GM12878 (cell line): ENCODE measurements around the gene PRSS1.

Experiments used
- BHLHE40 ChIP-seq, 2 experiments: fragments of 450-650 bp in 1 of 2; IDR thresholded peaks; 2 replicates each; pipeline ENCODE4 v1.6.1; 2011 to 2017; ENCODE audit warnings: low read depth in 2 of 2, borderline replicate concordance in 1 of 2, improper control_type of control experiment in 1 of 2, low read length in 1 of 2, mild to moderate bottlenecking in 1 of 2
- CTCF ChIP-seq, 3 experiments: IDR thresholded peaks in 2 of 3; conservative IDR thresholded peaks in 1 of 3; 2 replicates each; pipeline ENCODE4 v1.5.1; 2011; ENCODE audit warnings: low read depth in 3 of 3, low read length in 3 of 3, mild to moderate bottlenecking in 3 of 3, control low read depth in 2 of 3, moderate library complexity in 2 of 3, inconsistent platforms in 1 of 3, mixed read lengths in 1 of 3; ENCODE audit not compliant: control insufficient read depth in 2 of 3, insufficient read depth in 1 of 3; ENCODE audit errors: extremely low read depth in 1 of 3
- EGR1 ChIP-seq, 2 experiments: IDR thresholded peaks; 1 replicate in 1 of 2; 2 replicates in 1 of 2; pipeline ENCODE4 v1.6.1; 2011 to 2012; ENCODE audit warnings: low read depth in 2 of 2, low read length in 2 of 2, borderline replicate concordance in 1 of 2, mild to moderate bottlenecking in 1 of 2, moderate library complexity in 1 of 2
- EZH2 ChIP-seq: IDR thresholded peaks from 2 replicates; pipeline ENCODE4 v1.6.1; 2012; ENCODE audit warnings: low read depth, mild to moderate bottlenecking, control low read depth, inconsistent platforms, low read length, borderline replicate concordance; ENCODE audit not compliant: control insufficient read depth
- JUND ChIP-seq: IDR thresholded peaks from 2 replicates; pipeline ENCODE4 v1.6.1; 2012; ENCODE audit warnings: low read depth, mild to moderate bottlenecking, low read length, improper control_type of control experiment, moderate library complexity
- NFYB ChIP-seq: IDR thresholded peaks from 2 replicates; pipeline ENCODE4 v1.6.1; 2011; ENCODE audit warnings: low read depth, mild to moderate bottlenecking, low read length, improper control_type of control experiment, moderate library complexity; ENCODE audit not compliant: insufficient read depth
- NRF1 ChIP-seq: conservative IDR thresholded peaks from 2 replicates; pipeline ENCODE4 v1.6.1; 2011; ENCODE audit warnings: mild to moderate bottlenecking, low read depth, low read length, improper control_type of control experiment
- PAX5 ChIP-seq: IDR thresholded peaks from 2 replicates; pipeline ENCODE4 v1.6.1; 2011; ENCODE audit warnings: low read depth, low read length, borderline replicate concordance
- POLR2A ChIP-seq: IDR thresholded peaks from 2 replicates; pipeline ENCODE4 v1.6.1; 2011; ENCODE audit warnings: low read depth, mild to moderate bottlenecking, low read length
- TCF12 ChIP-seq: IDR thresholded peaks from 2 replicates; pipeline ENCODE4 v1.6.1; 2011; ENCODE audit warnings: low read depth, mild to moderate bottlenecking, low read length
- YY1 ChIP-seq: IDR thresholded peaks from 2 replicates; pipeline ENCODE4 v1.6.1; 2011; ENCODE audit warnings: low read depth, mild to moderate bottlenecking, low read length
- TF ChIP-seq, protein P1 (sequence below): IDR thresholded peaks from 2 replicates; pipeline ENCODE4 v1.6.1; 2012; ENCODE audit warnings: low read length, inconsistent platforms

DNA sequence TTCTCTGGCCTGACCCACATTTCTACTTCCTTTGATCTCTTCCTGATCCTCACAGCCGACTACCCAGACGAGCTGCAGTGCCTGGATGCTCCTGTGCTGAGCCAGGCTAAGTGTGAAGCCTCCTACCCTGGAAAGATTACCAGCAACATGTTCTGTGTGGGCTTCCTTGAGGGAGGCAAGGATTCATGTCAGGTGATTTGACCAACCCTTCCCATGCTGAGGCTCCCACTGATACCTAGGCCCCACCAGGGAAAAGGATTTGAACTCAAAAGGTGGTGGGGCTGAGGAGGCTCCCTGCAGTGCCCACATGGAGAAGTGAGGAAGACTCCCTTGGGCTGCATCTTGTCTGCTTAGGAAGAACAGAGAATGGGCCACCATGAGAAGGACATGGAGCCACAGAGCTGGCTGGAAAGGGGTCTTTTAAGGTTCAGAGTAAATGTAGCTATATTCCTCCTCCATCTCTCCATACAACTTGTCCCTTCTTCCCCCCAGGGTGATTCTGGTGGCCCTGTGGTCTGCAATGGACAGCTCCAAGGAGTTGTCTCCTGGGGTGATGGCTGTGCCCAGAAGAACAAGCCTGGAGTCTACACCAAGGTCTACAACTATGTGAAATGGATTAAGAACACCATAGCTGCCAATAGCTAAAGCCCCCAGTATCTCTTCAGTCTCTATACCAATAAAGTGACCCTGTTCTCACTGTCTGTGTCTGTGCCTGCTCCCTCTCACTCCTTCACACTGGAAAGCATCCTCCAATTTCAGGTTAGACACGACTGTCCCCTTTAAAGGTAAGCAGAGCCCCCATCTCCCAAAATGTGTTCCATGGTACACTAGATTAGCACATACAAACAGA is 3.3 kb downstream of the PRSS1 start:
- TF ChIP-seq NRF1 = no peak
- TF ChIP-seq, protein P1, sequence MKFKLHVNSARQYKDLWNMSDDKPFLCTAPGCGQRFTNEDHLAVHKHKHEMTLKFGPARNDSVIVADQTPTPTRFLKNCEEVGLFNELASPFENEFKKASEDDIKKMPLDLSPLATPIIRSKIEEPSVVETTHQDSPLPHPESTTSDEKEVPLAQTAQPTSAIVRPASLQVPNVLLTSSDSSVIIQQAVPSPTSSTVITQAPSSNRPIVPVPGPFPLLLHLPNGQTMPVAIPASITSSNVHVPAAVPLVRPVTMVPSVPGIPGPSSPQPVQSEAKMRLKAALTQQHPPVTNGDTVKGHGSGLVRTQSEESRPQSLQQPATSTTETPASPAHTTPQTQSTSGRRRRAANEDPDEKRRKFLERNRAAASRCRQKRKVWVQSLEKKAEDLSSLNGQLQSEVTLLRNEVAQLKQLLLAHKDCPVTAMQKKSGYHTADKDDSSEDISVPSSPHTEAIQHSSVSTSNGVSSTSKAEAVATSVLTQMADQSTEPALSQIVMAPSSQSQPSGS = no peak
- TF ChIP-seq POLR2A = no peak
- TF ChIP-seq EGR1 (IDR thresholded peaks at IDR 0.05; ENCODE audit: borderline replicate concordance in 1 of 2, low read depth in 2 of 2, low read length in 2 of 2) = no peak
- no peak for TF ChIP-seq PAX5
- TF ChIP-seq TCF12 = no peak
- no peak for TF ChIP-seq CTCF (IDR thresholded peaks at IDR 0.05 in 2 of 3, conservative IDR thresholded peaks at IDR 0.05 in 1 of 3; ENCODE audit: control insufficient read depth in 2 of 3, extremely low read depth in 1 of 3, insufficient read depth in 1 of 3, low read depth in 3 of 3, low read length in 3 of 3)
- no peak for TF ChIP-seq YY1
- TF ChIP-seq EZH2 = no peak
- no peak for TF ChIP-seq NFYB
- TF ChIP-seq BHLHE40 (IDR thresholded peaks at IDR 0.05; ENCODE audit: borderline replicate concordance in 1 of 2, low read depth in 2 of 2, low read length in 1 of 2) = no peak
- no peak for TF ChIP-seq JUND
